ENCODE data around the gene FSIP1.
"Not testable (repeated sequence)": the region's sequence is repeated elsewhere in the genome, so short reads cannot be mapped to it uniquely, and the experiment has no call there.

Gene FSIP1

DNA sequence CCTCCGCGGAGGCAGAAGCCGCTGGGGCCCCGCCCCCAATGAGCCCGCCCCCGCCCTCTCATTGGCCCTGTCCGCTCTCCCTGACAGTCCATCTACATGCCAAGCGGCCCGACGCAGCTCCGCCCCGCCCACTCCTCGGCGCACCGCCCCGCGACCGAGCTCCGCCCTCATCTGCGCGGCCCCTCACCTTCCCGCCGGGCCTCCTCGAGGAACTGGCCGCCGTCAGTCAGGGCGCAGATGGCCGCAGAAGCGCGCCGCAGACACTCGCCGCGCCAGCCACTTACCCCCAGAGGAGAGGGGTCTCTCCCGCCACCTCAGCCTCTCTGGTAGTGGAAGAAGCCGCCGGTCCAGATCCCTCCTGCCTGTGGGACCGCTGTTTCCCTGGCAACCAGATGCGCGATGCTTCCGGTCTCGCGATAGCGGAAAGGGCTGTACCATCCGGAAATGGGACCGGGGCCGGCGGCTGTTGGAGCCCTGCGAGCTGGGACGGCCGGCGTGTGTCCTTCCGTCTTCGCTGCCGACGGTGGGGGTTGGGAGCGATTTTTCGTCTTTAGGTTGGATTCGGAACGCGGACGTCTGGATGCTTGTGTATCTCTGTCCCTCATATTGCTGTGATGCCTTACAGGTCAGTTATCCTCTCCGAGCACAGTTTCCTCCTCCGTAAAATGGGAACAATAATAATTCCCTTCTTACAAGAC, at the start of gene FSIP1:
Gene FSIP1, minus strand, starts transcription at position 401 of the 698 bp plus-strand sequence. CDS start 6,317 bp downstream, outside the sequence.
- FAIRE-seq (peak; percentile 98), DNase-seq (ENCODE audit: low spot score) (peak; percentile 99)

DNA sequence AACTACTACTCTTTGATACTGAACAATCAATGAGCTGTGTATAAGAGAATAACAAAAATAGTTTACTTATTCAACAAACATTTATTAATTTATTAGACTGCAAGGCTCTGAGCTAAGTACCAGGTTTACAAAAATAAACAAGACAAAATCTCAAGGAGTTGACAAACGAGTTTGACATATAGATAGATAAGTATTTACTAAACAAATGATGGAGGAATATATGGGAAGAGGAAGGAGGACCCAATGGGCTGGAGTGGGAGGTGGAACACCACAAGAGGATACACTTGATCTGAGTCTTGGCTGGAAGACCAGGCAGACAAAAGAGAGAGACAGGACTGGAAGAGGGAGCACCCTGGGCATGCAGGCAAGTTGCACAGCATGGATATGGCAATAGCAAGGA, 47.5 kb upstream of the FSIP1 start:
- FAIRE-seq (no peak), DNase-seq (ENCODE audit: low spot score) (no peak)

DNA sequence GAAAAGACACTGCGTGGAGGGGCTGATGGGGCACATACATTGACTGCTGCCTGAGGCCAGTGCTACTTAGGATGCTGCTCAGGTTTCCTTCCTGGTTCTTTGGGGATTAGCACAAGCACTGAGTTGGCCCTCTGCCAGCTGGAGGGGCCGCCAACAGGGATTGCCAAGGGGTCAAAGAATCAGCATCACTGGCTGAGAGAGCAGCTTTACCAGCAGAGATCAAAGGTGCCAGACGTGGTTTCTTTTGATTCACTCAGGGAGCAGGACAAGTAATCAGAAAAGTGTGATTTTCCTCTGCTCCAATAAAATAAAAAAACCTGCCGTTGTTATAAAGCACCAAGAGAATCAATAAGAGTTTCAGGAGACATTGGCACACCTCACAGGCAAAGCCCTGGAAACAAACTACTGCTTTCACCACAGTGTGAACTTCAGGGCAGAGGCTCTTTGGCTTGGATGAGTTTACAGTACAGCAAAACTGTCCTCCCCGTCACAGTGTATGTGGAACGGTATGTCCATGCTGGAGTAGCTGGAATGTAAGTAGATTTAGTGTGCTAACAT, 45.8 kb upstream of the FSIP1 start:
- FAIRE-seq (no peak), DNase-seq (ENCODE audit: low spot score) (no peak)

DNA sequence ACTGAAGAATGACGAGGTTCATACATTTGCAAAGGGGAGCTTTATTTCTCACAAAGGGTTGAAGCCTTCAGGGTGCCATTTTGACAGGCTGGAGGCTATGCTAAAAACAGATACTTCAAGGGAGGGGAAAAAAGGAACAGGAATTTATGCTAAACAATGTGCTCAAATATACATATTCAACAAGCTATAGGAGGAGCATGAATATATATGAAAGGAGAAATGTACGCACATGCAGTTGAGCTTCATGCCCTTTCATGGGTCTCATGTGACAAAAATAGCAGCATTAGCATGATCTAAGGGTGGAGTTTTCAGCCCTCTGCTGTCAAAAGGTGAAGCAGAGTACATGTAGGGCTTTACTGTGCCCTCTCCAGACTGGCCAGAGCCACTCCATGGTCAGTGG, 44.3 kb upstream of the FSIP1 start:
- no peak for FAIRE-seq

DNA sequence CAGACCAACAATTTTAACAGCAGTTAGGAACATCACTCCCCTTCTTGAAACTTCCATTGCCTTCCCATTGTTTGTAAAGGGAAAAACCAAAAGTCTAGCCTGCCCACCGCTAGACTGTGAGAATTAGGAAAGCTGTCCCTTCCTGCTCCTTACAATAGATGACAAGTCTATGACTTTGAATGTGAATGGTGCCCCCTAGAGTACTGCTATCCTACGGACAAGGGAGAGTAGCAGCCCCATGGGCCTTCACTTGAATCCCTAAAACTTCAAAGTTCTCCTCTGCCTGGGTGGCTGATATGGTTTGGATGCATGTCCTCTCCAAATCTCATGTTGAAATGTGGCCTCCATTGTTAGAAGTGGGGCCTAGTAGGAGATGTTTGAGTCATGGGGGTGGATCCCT, 41.0 kb upstream of the FSIP1 start:
- DNase-seq (ENCODE audit: low spot score): no peak
- no peak for FAIRE-seq

More for the DNA sequence above, 44.3 kb upstream of the FSIP1 start:
- DNase-seq (ENCODE audit: low spot score): no peak

DNA sequence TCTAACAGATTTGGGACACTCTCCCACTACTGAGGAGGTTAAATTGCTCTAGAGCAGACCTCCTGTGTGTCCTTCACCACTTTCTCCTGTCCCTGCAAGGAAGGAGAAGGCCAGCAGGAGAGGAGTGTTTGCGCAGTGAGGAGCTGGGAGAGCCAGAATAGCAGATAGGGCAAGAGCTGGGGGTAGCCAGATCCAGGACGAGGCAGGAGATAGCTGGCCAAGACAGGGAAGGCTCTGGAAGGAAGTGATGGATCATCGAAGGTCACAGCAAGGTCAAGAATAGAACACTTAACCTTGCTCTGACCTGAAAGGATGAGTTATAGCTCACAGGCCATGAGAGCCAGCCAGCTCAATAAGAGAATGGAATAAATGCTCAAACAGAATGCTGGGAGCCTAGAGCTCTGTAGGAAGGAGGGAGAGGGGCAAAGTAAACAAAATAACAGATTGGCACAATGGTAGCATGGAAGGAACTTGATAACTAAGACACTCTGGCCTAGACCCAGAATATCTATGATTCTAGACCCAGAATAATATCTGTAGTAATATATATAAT, 37.5 kb upstream of the FSIP1 start:
- DNase-seq (ENCODE audit: low spot score): no peak
- no peak for FAIRE-seq

DNA sequence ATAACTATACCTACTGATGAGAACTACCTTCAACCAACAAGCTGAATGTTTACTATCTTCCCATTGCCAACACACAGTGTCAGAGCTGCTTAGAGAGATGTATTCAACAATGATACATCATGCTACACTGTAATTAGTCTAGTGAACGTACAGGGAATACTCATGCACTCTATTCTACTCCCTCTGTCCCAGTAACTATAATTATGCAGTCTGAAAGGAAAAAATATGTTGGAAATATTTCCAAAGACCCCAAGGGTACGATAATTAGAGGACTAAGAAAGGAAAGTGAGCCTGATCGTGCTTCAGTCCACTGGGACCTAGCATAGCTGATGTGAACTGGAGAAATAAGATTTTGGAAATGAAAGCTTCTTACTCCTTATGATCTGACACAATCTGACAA, 36.9 kb upstream of the FSIP1 start:
- DNase-seq (ENCODE audit: low spot score): no peak
- no peak for FAIRE-seq

DNA sequence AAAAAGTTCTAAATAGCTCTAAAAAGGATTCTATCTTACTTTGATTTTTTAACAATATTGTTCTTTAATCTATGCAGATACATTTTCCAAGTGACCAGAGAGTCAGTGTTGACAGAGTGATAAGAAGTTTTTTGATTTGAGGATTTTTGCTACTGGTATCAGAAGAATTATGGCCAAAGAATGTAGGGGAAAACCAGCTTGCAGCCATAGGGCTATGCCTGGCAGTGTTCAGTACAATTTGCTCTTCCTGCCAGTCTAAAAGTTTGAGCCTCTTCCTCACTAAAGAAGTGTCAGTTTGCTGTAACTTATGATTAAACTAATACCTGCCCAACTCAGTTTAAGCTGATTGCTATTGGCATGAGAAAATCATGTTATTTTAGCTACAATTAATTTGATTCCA, 35.3 kb upstream of the FSIP1 start:
- DNase-seq (ENCODE audit: low spot score) (no peak), FAIRE-seq (no peak)

DNA sequence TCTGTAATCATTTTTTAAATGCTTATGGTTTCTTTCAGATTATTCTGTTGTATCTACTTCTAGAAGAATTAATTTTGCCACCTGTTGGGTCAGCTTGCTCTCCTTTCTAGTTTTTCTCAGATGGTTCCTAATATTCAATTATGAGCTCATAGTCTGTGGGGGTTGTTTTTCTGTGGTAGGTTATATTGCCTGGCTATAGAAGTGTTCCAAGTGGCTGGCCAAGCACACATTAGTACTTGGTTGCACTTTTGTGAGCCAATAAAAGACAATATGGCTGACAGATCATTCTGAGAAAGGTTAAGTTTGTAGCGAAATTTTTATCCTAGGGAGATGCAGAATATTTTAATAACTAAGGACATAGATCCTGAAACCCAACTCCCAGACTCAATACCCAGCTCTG, 31.8 kb upstream of the FSIP1 start:
- no peak for FAIRE-seq
- no peak for DNase-seq (ENCODE audit: low spot score)

DNA sequence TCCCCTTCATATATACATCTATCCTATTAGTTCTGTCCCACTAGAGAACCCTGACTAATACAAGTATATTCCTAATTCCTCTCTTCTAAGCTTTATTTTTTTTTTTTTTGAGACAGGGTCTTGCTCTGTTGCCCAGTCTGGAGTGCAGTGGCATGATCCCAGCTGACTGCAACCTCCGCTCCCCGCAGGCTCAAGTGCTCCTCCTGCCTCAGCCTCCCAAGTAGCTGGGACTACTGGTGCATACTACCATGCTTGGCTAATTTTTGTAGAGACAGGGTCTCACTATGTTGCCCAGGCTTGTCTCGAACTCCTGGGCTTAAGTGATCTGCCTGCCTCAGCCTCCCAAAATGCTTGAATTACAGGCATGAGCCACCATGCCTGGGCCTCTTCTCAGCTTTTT, 30.0 kb upstream of the FSIP1 start:
- not testable (repeated sequence) for FAIRE-seq; DNase-seq (ENCODE audit: low spot score)

DNA sequence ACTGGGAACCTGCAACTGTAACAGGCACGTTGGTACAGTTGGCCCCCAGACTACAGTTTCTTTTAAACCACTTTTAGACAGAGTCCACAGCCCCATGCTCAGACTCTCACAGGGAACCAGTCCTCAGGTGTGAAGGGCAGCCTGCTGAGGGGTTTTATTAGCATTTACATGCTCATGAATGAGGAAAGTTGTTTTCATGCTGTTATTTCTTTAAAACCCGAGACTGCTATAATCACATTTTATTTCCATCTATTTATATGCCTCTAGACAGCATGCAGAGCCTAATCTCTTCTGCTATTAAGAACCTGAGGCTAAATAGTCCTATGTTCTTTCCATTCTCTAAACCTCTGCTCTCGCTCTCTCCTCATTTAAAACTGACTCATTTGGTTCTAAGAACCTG, 26.3 kb upstream of the FSIP1 start:
- FAIRE-seq (no peak), DNase-seq (ENCODE audit: low spot score) (no peak)

DNA sequence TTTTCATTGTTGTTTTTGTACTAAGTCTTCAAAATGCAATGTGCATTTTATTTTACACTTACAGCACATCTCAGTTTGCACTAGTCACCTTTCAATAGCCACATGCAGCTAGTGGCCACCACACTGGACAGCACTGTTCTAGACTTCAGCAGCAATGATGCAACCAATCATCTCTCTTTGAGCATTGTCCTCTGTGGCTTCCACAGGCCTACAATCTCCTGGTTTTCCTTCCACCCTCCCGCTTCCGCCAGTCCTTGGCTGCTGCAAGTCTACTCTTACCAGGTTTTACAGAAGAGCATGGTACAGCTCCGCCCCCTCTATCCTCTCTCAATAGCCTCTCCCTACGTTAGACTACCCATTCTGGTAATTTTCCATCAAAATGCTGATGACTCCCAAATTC, 25.1 kb upstream of the FSIP1 start:
- FAIRE-seq (no peak), DNase-seq (ENCODE audit: low spot score) (no peak)

DNA sequence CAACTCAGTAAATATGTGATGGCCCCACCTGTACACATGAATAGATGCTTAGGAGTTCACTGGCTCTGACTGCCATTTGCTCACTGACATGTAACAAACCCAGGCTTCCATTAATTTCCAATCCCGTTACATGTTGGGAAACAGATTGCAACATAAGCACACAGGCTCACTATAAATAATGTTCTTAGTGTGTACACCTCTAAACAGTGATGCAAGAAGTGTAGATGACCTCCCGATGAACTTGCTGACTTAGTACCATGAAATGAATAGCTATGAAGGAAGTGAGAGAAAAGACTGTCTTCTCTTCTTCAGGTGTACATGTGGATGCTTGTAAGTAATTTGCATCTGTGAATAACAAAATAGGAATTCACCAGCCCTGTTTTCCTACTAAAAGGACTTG, 21.4 kb upstream of the FSIP1 start:
- no peak for DNase-seq (ENCODE audit: low spot score)
- no peak for FAIRE-seq

DNA sequence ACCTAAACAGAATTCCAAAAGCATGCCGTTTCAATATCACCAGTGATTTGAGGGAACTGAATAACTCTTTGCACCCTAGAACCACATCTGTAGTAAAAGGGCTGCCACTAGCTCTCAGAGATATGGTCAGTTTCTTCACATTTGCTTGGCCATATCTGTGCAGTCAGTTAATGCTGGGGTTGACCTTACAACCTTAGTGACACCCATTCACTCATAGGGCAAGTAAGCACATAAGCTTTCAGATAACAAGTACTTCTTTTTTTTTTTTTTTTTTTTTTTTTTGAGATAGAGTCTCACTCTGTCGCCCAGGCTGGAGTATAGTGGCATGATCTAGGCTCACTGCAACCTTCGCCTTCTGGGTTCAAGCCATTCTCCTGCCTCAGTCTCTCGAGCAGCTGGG, 20.4 kb upstream of the FSIP1 start:
- FAIRE-seq: no peak

DNA sequence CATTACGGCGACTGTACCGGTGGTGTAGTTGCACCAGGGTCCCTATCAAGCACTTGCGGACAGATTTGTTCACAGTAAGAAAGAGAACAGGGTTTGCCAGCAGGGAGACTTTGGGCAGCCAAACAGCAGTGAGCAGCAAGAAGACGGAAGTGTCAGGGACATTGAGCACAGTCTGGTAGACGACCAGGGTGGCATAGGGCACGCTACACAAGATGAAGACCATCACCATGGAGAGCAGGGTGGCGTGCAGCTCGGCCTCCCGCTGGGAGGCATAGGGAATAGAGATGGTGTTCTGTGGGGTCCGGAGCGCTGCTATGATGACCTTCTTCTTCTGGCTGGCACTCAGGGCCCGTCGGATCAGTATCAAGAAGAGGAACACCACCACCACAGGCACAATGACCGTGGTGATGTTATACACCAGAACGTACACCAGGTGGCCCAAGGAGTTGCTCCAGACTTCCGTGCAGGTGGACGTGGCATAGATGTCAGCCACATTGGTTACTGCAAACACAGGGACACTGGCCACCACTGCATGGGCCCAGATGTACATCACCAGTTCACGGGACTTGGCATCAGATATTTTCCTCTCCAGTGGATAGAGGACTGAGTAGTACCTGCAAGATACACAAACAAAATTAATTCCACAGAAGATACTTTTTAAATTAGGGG, 19.1 kb upstream of the FSIP1 start:
- DNase-seq (ENCODE audit: low spot score): peak; percentile 28
- peak; percentile 76 for FAIRE-seq

More for the DNA sequence above, 20.4 kb upstream of the FSIP1 start:
- DNase-seq (ENCODE audit: low spot score): no peak

DNA sequence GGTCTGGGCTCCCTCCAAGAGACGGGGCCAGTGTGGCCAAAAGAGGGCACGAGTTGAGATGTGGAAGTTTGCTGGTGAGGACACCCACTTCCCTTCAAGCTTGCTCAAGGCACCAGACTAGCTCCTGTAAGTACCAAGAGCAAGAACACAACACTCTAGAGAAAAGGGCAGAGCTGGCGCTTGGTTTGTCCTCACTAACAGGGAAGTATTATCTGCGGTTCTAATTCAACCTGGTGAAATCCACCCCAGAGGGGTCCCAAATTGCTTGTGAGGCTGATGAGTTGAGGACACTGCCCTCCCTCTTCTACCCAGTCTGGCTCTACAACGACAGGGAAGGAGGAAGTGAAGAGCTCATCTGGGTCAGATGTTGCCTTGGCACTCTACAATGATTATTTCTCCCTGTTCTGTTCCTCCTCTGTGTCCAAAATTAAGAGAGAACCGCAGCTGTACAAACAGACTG, 16.9 kb upstream of the FSIP1 start:
- FAIRE-seq: no peak

DNA sequence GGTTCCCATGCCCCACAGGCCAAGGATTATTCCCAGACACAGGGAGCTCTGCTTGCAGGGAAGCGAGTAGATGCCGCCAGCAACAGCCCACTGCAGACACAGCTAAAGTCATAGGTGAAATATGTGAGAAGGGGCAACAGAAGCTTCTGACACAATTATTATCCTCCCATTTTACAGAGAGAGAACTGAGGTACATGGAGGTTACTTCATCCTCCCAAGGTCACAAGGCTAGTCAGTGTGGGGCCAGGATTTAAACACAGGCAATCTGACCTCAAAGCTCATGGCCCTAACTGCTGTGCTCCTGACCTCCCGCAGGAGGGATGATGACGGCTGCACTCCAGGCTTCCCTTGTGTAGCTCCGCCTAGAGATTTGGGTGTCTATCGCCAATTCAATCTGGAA, 15.7 kb upstream of the FSIP1 start:
- no peak for FAIRE-seq
- DNase-seq (ENCODE audit: low spot score): no peak

More for the DNA sequence above, 16.9 kb upstream of the FSIP1 start:
- no peak for DNase-seq (ENCODE audit: low spot score)

DNA sequence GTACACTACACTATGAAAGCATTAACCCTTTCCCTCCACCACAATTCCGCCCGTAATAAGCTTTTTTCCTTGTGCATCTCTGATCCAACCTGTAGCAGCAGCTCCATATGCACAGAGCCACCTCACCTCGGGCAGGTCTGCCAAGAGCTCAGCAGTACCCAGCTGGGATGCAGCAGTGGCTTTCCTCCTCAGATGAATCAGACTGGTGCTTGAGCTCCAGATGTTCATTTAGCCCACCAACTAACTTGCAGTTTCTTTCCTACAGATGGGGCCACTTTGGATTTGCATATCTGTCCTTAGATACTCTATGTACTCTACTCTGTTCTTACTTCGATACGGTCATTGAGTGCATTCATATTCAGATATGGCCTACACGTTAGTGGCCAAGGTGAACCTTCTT, 14.8 kb upstream of the FSIP1 start:
- FAIRE-seq (no peak), DNase-seq (ENCODE audit: low spot score) (no peak)

DNA sequence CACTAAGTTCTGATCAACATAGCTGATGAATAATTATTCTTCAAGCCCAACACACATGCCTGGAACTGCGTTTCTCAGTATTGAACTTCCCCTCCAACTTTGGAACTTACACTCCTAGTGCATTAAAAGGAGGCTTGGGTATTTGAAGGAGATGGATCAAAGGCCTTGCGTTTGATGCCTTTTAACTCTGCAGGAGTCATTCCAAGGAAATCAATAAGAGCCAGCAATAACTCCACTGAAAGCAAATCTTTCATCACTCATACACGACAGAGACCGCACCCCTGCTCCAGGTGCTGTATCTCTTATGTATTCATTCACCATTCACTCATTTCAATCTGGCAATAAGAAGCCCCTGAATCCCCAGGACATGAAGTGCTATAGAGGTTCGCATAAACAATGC, 14.0 kb upstream of the FSIP1 start:
- FAIRE-seq: no peak
- no peak for DNase-seq (ENCODE audit: low spot score)

DNA sequence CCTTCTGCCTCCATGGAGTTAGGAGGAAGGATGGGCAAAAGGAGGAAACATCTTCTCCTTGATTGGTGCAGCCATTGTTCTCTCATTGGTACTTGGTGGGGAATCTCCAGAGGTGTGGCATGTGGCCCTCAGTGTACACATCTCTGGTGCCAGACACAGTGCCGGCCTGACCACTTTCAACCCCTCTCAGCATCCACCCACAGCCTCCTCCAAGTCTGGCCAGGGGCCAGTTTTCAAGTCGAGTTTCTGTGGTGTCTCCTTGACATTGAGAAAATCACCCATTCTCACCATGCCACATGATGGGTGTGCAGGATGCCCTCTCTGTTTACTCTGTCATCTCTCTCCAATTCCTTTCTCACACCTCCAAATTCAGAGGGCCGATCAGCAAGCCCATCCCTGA, 12.8 kb upstream of the FSIP1 start:
- no peak for DNase-seq (ENCODE audit: low spot score)
- no peak for FAIRE-seq

DNA sequence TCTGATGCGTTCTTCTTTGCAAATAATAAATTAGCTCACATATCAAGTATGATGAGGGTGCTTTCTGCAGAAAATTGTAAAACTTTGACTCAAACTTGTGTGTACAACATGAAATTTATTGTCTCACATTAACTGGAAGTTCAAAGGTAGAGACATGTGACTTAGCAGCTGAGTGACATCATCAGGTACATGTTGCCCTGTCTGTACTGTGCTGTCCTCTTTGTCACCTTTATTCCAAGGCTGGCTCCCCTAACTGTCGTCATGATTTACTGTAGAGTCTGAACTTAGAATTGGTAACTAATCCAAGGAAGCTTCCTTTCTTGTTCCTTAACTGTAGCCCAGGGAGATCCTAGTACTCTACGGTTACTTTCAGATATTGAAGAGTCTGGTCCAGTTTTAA, 12.3 kb upstream of the FSIP1 start:
- FAIRE-seq: no peak
- no peak for DNase-seq (ENCODE audit: low spot score)

DNA sequence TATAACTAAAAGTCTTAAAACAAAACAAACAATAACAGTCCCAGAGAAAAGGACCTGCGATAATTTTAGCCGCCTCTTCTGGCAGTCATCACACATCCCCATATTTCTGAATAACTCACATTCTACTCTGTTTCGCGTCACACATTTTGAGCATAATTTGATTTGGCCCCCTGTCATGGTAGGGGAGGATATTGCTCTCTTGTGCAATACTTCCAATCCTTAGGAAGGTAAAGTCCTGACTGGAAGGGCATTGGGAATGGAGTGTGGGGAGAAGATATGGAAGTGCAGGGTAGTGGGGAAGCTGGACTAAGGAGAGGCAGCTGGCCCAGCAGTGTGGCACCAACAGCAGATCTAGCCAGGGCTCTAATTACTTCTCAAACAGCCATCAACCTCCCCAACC, 11.3 kb upstream of the FSIP1 start:
- FAIRE-seq: no peak
- no peak for DNase-seq (ENCODE audit: low spot score)

Data from urothelium cell line (cell line).